PFSK-1 (cell line): ENCODE results near the gene DGCR2.

Experiments
- FOXP2 ChIP-seq: optimal IDR thresholded peaks from 2 replicates; pipeline ENCODE3; 2011; ENCODE audit warnings: borderline replicate concordance, control low read depth, inconsistent platforms; ENCODE audit not compliant: insufficient read depth; ENCODE audit errors: extremely low read length, extremely low read depth
- POLR2AphosphoS5 ChIP-seq: IDR thresholded peaks from 2 replicates; pipeline ENCODE4 v1.6.1; 2012; ENCODE audit warnings: low read depth, mild to moderate bottlenecking, control low read depth, low read length, moderate library complexity
- REST ChIP-seq, 2 experiments: IDR thresholded peaks; 2 replicates each; pipeline versions ENCODE4 v1.6.1 to v1.8.0; 2011 to 2012; ENCODE audit warnings: low read depth in 2 of 2, low read length in 2 of 2, control low read depth in 1 of 2, inconsistent platforms in 1 of 2, mild to moderate bottlenecking in 1 of 2, moderate library complexity in 1 of 2; ENCODE audit not compliant: insufficient read depth in 1 of 2
- SIN3A ChIP-seq: IDR thresholded peaks from 2 replicates; pipeline ENCODE4 v1.6.1; 2012; ENCODE audit warnings: mild to moderate bottlenecking, low read length, moderate library complexity, borderline replicate concordance; ENCODE audit not compliant: insufficient read depth
- TAF1 ChIP-seq: IDR thresholded peaks from 2 replicates; pipeline ENCODE4 v1.6.1; 2012; ENCODE audit warnings: low read length, control low read depth, borderline replicate concordance; ENCODE audit not compliant: insufficient read depth

DGCR2 gene

GRCh38 chr22:19012308-19012986, 109.8 kb downstream of the DGCR2 start:
- TF ChIP-seq REST (IDR thresholded peaks at IDR 0.05; ENCODE audit: insufficient read depth in 1 of 2, low read depth in 2 of 2, low read length in 2 of 2): no peak
- no peak for TF ChIP-seq SIN3A

DNA sequence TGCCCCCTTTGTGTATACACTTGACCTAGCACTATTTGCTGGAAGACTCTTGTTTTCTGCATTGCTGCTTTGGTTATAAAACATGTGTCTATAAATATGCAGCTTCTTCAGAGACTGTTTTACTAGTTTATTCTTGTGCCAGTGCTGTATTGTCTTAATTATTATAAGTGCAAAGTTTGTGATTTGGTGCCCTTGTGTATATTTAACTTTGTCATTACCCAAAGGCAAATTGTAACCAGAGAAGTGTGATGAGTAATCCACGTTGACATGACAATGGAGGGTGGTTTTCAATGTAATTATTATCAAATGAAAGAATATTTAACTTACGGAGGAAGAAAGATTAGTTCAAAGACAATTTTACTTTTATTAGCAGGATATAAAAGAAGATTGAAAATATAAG, 111.1 kb downstream of the DGCR2 start:
- TF ChIP-seq FOXP2: no peak
- TF ChIP-seq REST (IDR thresholded peaks at IDR 0.05; ENCODE audit: insufficient read depth in 1 of 2, low read depth in 2 of 2, low read length in 2 of 2): no peak
- TF ChIP-seq POLR2AphosphoS5: no peak
- TF ChIP-seq SIN3A: no peak
- TF ChIP-seq TAF1: no peak

GRCh38 chr22:19005905-19006304, 116.3 kb downstream of the DGCR2 start:
- TF ChIP-seq TAF1 (no peak), POLR2AphosphoS5 (no peak), FOXP2 (no peak), REST (IDR thresholded peaks at IDR 0.05; ENCODE audit: insufficient read depth in 1 of 2, low read depth in 2 of 2, low read length in 2 of 2) (no peak), SIN3A (no peak)

- no peak for TF ChIP-seq POLR2AphosphoS5
- no peak for TF ChIP-seq TAF1
These were observed 117.7 kb downstream of the DGCR2 start for GRCh38 chr22:19004471-19004870.

DNA sequence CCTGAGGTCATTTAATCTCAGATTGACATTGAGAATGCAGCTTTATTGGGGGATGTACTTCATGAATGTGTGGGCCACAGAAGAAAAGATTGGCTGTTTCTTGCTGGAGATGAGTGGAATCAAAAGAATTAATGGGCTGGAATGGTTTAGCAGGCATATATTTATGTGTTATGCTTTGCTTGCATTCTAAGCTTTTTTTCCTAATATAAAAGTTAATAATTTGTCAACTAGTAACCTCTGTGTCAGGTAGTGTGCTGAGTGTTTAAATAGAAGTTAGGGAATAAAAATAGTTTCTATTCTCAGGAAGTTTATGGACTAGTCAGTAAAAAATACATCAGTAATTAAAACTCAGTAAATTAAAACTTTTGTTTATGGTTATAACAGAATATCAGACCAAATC, 118.7 kb downstream of the DGCR2 start:
- TF ChIP-seq SIN3A (no peak), FOXP2 (no peak), TAF1 (no peak), REST (IDR thresholded peaks at IDR 0.05; ENCODE audit: insufficient read depth in 1 of 2, low read depth in 2 of 2, low read length in 2 of 2) (no peak), POLR2AphosphoS5 (no peak)
